ENCODE measurements around the gene NFS1.

GRCh38 chr20:35709259-35709658 is 10.1 kb upstream of the NFS1 start:
- TF ChIP-seq POLR2AphosphoS5 (IDR thresholded peaks at IDR 0.05; ENCODE audit: low read depth, low read length) (peak; percentile 77), TAF1 (IDR thresholded peaks at IDR 0.05; ENCODE audit: borderline replicate concordance, low read depth, low read length) (no peak)

Measured in GM12892 (cell line).